Occipital lobe (tissue), 2 donors: Measurements from ENCODE around the gene UBR2. TPM values are rescaled to one million over a fixed set of nuclear protein-coding genes. Genes with fewer than 3 reads are reported as not detected.
"Not testable (repeated sequence)": the region's sequence is repeated elsewhere in the genome, so short reads cannot be mapped to it uniquely, and the experiment has no call there.

Experiments used
- DNase-seq: peaks from one replicate; lab custom pipeline; 2025; lab: John Stamatoyannopoulos, UW
- total RNA-seq: library from RNA; depleted of rRNA; stranded (reverse); fragments of >200 nt; gene quantifications from one replicate; pipeline ENCODE4 v1.2.3, GENCODE V29; 2014

The UBR2 gene
- total RNA-seq, 1 donor from 2014 or later, result 41.0 TPM

- DNase-seq, result no peak
These were observed 54.3 kb downstream of the UBR2 start for GRCh38 chr6:42618105-42618504.

GRCh38 chr6:42618686-42619085 lies 54.9 kb downstream of the UBR2 start:
- DNase-seq, result peak; percentile 9

GRCh38 chr6:42619963-42620362 lies 56.1 kb downstream of the UBR2 start:
- DNase-seq, result no peak

GRCh38 chr6:42624601-42625000 lies 60.8 kb downstream of the UBR2 start:
- no peak for DNase-seq

- no peak for DNase-seq
These were observed 63.2 kb downstream of the UBR2 start for GRCh38 chr6:42627044-42627443.

GRCh38 chr6:42627674-42628073 lies 63.8 kb downstream of the UBR2 start:
- DNase-seq, result no peak

- no peak for DNase-seq
These were observed 64.8 kb downstream of the UBR2 start for GRCh38 chr6:42628604-42629003.

- DNase-seq, result no peak
These were observed 66.0 kb downstream of the UBR2 start for GRCh38 chr6:42629845-42630244.

- DNase-seq, result no peak
These were observed 73.9 kb downstream of the UBR2 start for GRCh38 chr6:42637681-42638080.

- DNase-seq, result no peak
These were observed 79.0 kb downstream of the UBR2 start for GRCh38 chr6:42642794-42643193.

GRCh38 chr6:42644211-42644610 lies 80.4 kb downstream of the UBR2 start:
- no peak for DNase-seq

GRCh38 chr6:42652024-42652746 lies 88.4 kb downstream of the UBR2 start:
- no peak for DNase-seq

- DNase-seq, result no peak
These were observed 90.0 kb downstream of the UBR2 start for GRCh38 chr6:42653851-42654250.

- DNase-seq, result no peak
These were observed 96.0 kb downstream of the UBR2 start for GRCh38 chr6:42659806-42660205.

GRCh38 chr6:42661540-42662153 lies 97.8 kb downstream of the UBR2 start:
- peak; percentile 44 for DNase-seq

- no peak for DNase-seq
These were observed 100.9 kb downstream of the UBR2 start for GRCh38 chr6:42664718-42665117.

- DNase-seq, result not testable (repeated sequence)
These were observed 110.5 kb downstream of the UBR2 start for GRCh38 chr6:42674368-42674767.

GRCh38 chr6:42674780-42675179 lies 111.0 kb downstream of the UBR2 start:
- no peak for DNase-seq

- no peak for DNase-seq
These were observed 115.5 kb downstream of the UBR2 start for GRCh38 chr6:42679358-42679757.

- DNase-seq, result no peak
These were observed 124.5 kb downstream of the UBR2 start for GRCh38 chr6:42688281-42688680.

- no peak for DNase-seq
These were observed 125.5 kb downstream of the UBR2 start for GRCh38 chr6:42689371-42689770.

GRCh38 chr6:42690151-42690702 lies 126.4 kb downstream of the UBR2 start:
- no peak for DNase-seq

GRCh38 chr6:42690872-42691271 lies 127.0 kb downstream of the UBR2 start:
- no peak for DNase-seq
